Prostate gland (tissue), 2 donors: ENCODE data around the gene FAAP100. TPM values are rescaled to one million over a fixed set of nuclear protein-coding genes. Genes with fewer than 3 reads are reported as not detected.

Experiments
- DNase-seq: peaks from one replicate; pipeline ENCODE4 v3.0.0-alpha.2; 2019; ENCODE audit warnings: low spot score
- H3K27ac ChIP-seq, 2 donors: fragments of 200-600 bp; sonication (generic); 2 replicates each; pipeline ENCODE4 v1.5.1; 2017 to 2019
- H3K27me3 ChIP-seq: fragments of 200-600 bp; sonication (generic); replicated peaks from 2 replicates; pipeline ENCODE4 v1.5.1; 2019; ENCODE audit not compliant: insufficient read depth
- H3K36me3 ChIP-seq, 2 donors: fragments of 200-600 bp; sonication (generic); 1 replicate in 1 of 2; 2 replicates in 1 of 2; pipeline versions ENCODE4 v1.5.1 to v1.8.1; 2017 to 2019
- H3K4me1 ChIP-seq: fragments of 200-600 bp; sonication (generic); replicated peaks from 2 replicates; pipeline ENCODE4 v1.5.1; 2019
- H3K4me3 ChIP-seq, 2 donors: fragments of 200-600 bp; sonication (generic); 2 replicates each; pipeline ENCODE4 v1.5.1; 2017 to 2019
- H3K9me3 ChIP-seq: fragments of 200-600 bp; sonication (generic); 2 replicates; pipeline ENCODE4 v1.5.1; 2017
- CTCF ChIP-seq, 4 experiments: fragments of 200-600 bp in 2 of 4; fragments of 450-650 bp in 2 of 4; sonication (generic) in 2 of 4; IDR thresholded peaks; 1 replicate in 3 of 4; 2 replicates in 1 of 4; pipeline ENCODE4 v1.5.1; 2016 to 2019; ENCODE audit warnings: antibody characterized with exemption in 4 of 4, mild to moderate bottlenecking in 2 of 4, moderate library complexity in 2 of 4
- POLR2A ChIP-seq: fragments of 450-650 bp; IDR thresholded peaks from one replicate; pipeline ENCODE4 v1.6.1; 2016; ENCODE audit warnings: antibody characterized with exemption, mild to moderate bottlenecking
- POLR2AphosphoS5 ChIP-seq: sonication (generic); formaldehyde crosslinking; IDR thresholded peaks from one replicate; pipeline ENCODE4 v1.6.1; 2017; ENCODE audit warnings: antibody characterized with exemption
- WGBS: methylation state at CpG from one replicate; pipeline ENCODE4 v1.1.5; 2018; 5-methylcytosine and 5-hydroxymethylcytosine counted together
- intact Hi-C: fragments of 100-400 bp; cut with DNase I; formaldehyde crosslinking; loops from one replicate; pipeline ENCODE4 v1.14.2; 2022
- total RNA-seq, 2 donors: library from RNA; depleted of rRNA; stranded (reverse); fragments of >200 nt; gene quantifications; one replicate each; pipeline ENCODE4 v1.1.0, GENCODE V29; 2016

FAAP100 gene
- total RNA-seq, 2 donors from 2014 or later, result 27.8 to 44.4 TPM

DNA sequence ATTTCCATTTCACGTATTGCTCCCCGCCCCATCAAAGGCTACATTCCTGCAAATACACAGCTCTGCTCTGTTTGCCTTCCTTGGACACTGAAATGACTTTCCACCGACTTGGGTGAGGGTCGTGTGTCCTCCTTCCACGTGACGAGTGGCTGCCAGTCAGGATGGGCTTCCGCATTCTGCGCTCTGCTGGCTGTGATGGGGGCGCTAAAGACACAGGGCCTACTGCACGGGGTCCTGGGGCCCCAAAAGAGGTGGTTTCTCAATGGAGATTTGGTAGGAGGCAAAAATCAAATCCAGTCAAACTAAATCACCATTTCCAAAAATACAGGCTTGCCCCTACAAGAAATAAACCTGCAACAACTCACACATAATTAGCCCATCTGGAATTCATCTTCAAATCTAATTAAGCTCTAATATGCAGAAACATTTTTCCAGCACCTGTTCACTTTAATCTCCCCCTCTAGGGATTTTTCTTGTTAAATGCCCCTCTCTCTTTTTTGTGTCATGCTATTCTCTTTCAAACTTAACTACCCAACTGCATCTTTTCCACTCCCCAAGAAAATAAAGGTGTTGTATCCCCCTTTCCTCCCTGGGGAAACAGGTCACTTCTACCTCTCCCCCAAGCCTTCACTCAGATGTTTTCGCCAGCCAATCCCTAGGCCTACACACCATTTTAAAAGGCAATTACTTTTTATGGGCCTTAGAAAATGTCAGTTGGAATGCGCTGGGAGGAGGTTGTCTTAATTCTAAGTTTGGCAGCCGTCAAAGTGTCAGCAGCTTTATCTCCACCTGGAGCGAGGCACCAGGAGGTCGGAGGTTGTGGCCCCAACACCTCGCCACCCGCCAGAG is 21.9 kb upstream of the FAAP100 start:
- no peak overlapping the region for H3K4me3 ChIP-seq
- TF ChIP-seq POLR2A, result no peak
- TF ChIP-seq POLR2AphosphoS5, result peak; percentile 38
- WGBS, result 66% methylated on average over 17 of the region's 17 CpGs
- H3K27me3 ChIP-seq, result no peaks in the 10 kb centered on the region
- H3K27ac ChIP-seq, result no peak overlapping the region
- intact Hi-C loops, result no loop called here
- H3K9me3 ChIP-seq, result no peaks in the 10 kb centered on the region
- DNase-seq, result no peak
- peaks cover 3 to 13% of the 10 kb centered on the region in 2 donors for H3K36me3 ChIP-seq
- peaks cover 17% of the 10 kb centered on the region for H3K4me1 ChIP-seq

DNA sequence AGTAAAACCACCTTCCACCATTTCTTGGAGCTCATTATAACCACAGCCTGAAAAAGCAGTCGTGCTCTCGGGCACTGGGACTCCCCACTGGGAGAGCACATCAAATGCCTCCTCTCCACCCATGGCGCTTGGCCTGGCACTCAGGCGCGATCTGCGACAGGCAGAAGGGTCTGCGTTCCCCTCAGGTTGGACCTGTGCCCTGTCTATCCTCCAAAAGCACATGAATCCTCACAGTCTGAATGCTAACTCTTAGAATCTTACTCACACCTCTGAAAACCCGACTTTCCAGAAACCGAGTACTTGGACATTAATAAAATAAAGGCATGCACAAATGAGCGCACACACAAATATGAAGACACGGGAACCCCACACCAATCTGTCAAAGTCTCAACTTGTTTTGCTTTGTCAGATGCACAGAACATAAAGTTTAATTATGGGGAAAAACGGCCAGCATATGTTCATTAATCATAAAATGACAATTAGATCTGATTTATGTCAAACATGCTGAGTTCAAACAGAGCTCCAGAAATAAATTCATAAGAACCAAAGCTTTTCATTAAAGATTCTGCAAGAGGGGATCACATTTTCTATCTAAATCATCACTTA is 20.5 kb upstream of the FAAP100 start:
- no peaks in the 10 kb centered on the region for H3K9me3 ChIP-seq
- no peaks in the 10 kb centered on the region for H3K27me3 ChIP-seq
- H3K4me3 ChIP-seq, result no peak overlapping the region
- TF ChIP-seq CTCF (IDR thresholded peaks at IDR 0.05), result no peak
- no peak for TF ChIP-seq POLR2AphosphoS5
- no peak for TF ChIP-seq POLR2A
- H3K4me1 ChIP-seq, result peaks cover 22% of the 10 kb centered on the region
- H3K36me3 ChIP-seq, result peaks cover 3 to 13% of the 10 kb centered on the region in 2 donors
- 79% methylated on average over 12 of the region's 12 CpGs for WGBS
- no peak overlapping the region for H3K27ac ChIP-seq
- no peak for DNase-seq
- intact Hi-C loops, result no loop called here

GRCh38 chr17:81570964-81571363 is 18.8 kb upstream of the FAAP100 start:
- Histone ChIP-seq H3K4me1 (peaks cover 23% of the 10 kb centered on the region), H3K4me3 (no peak overlapping the region), H3K27me3 (no peaks in the 10 kb centered on the region), H3K36me3 (peaks cover 3 to 13% of the 10 kb centered on the region in 2 donors), H3K9me3 (no peaks in the 10 kb centered on the region), H3K27ac (no peak overlapping the region)
- 77% methylated on average over 11 of the region's 11 CpGs for WGBS
- no peak for DNase-seq
- TF ChIP-seq POLR2A, result no peak
- TF ChIP-seq CTCF (IDR thresholded peaks at IDR 0.05), result no peak
- TF ChIP-seq POLR2AphosphoS5, result no peak
- intact Hi-C loops, result no loop called here

GRCh38 chr17:81569986-81570514 is 17.9 kb upstream of the FAAP100 start:
- Histone ChIP-seq H3K27ac (no peak overlapping the region), H3K9me3 (no peaks in the 10 kb centered on the region), H3K4me1 (peaks cover 27% of the 10 kb centered on the region), H3K27me3 (no peaks in the 10 kb centered on the region), H3K36me3 (peaks cover 3 to 13% of the 10 kb centered on the region in 2 donors), H3K4me3 (no peak overlapping the region)
- intact Hi-C loops, result loop anchor here (5.0 kb wide), 1 partner anchor 53 kb away; no protein-coding TSS in a partner anchor
- 97% methylated on average over 13 of the region's 18 CpGs for WGBS
- DNase-seq, result no peak
- TF ChIP-seq POLR2AphosphoS5, result no peak

DNA sequence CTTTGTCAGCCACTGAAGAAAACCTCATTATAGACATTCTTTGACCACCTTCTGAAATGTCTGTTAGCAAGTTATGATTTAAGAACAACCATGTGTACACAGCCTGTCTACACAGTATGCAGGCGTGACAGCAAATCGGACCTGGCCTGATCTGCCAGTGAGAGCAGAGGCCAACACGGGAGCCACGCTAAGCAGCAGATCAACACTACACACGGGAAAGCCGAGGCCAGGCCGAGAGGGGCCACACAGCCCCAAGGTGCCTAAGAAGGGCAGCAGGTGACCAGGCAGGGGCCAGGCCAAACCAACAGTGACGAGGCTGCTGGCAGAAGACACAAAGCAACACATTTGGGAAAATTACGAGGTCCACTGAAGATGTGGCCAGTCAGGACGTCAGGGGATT is 16.3 kb upstream of the FAAP100 start:
- H3K27ac ChIP-seq, result peak overlapping the region; percentile 13 to 66
- TF ChIP-seq POLR2AphosphoS5 (no peak), POLR2A (no peak), CTCF (IDR thresholded peaks at IDR 0.05) (no peak)
- WGBS, result 80% methylated on average over 10 of the region's 10 CpGs
- peaks cover 20% of the 10 kb centered on the region for H3K4me1 ChIP-seq
- DNase-seq, result no peak
- H3K36me3 ChIP-seq, result peaks cover 3 to 13% of the 10 kb centered on the region in 2 donors
- no peaks in the 10 kb centered on the region for H3K27me3 ChIP-seq
- no peak overlapping the region for H3K4me3 ChIP-seq
- no peaks in the 10 kb centered on the region for H3K9me3 ChIP-seq
- intact Hi-C loops, result loop anchor here (5.0 kb wide), 1 partner anchor 51 kb away; no protein-coding TSS in a partner anchor
